NB4 (cell line): ENCODE measurements around the gene FLNB.

Source experiments
- CTCF ChIP-seq: IDR thresholded peaks from one replicate; pipeline ENCODE4 v1.5.1; 2012; ENCODE audit warnings: low read depth, low read length
- MAX ChIP-seq: IDR thresholded peaks from 2 replicates; pipeline ENCODE4 v1.6.1; 2011; ENCODE audit warnings: low read depth, low read length
- MYC ChIP-seq: IDR thresholded peaks from 2 replicates; pipeline ENCODE4 v1.6.1; 2011; ENCODE audit warnings: low read depth, low read length
- POLR2A ChIP-seq: IDR thresholded peaks from 2 replicates; pipeline ENCODE4 v1.6.1; 2011; ENCODE audit warnings: mild to moderate bottlenecking; ENCODE audit not compliant: insufficient read length; ENCODE audit errors: extremely low read depth

GRCh38 chr3:57982561-57983243, 25.5 kb upstream of the FLNB start:
- no peak for TF ChIP-seq CTCF
- TF ChIP-seq POLR2A, result no peak
- TF ChIP-seq MYC, result no peak
- no peak for TF ChIP-seq MAX
